ENCODE measurements around the gene FMO3. TPM values are rescaled to one million over a fixed set of nuclear protein-coding genes. Genes with fewer than 3 reads are reported as not detected.

FMO3 gene
- total RNA-seq, 1 experiment from 2014 or later, result not detected

DNA sequence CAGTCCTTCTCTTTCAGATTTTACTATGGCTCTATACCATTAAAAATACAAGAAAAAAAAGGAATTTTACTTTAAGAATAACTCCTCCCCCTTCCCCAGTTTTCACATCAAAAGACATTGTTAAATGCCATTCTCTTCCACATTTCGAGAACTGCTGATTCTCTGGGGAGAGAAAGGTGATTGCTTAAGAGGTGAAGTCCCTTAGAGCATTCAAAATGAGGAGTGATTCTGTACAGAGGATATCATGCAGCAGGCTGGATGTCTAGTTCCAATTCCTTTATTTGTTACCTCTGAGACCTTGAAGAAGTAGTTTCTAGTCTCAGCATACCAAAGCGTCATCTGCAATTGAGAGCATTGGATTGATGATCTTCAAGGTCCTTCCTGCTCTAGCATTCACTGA is 46.9 kb downstream of the FMO3 start:
- intact Hi-C loops (cut with micrococcal nuclease; ENCODE audit: unreplicated experiment), result no loop called here
- H3K9me3 ChIP-seq (ENCODE audit: low read depth, low read length, poor library complexity, severe bottlenecking), result no peaks in the 10 kb centered on the region

DNA sequence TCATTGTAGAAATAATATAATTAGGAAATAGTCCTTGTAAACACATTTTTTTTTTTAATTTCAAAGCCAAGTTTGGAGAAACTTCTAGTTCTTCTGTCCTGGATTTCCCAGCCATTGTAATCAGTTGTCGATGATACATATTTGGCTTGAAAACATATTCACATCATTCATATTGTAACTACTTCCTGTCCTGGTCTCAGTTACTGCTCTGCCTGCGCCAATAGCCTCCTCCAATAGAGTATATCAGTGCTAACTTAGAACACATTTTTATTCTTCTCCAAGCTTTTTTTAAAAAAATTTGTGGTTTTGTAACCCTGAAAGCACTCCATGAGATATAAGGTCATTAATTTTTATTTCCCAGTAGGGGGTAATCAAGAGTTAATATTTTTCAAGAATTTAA is 48.3 kb downstream of the FMO3 start:
- no peak for TF ChIP-seq EZH2 (IDR thresholded peaks at IDR 0.05; ENCODE audit: borderline replicate concordance, low read depth, low read length, poor library complexity, severe bottlenecking)
- TF ChIP-seq, protein P1, sequence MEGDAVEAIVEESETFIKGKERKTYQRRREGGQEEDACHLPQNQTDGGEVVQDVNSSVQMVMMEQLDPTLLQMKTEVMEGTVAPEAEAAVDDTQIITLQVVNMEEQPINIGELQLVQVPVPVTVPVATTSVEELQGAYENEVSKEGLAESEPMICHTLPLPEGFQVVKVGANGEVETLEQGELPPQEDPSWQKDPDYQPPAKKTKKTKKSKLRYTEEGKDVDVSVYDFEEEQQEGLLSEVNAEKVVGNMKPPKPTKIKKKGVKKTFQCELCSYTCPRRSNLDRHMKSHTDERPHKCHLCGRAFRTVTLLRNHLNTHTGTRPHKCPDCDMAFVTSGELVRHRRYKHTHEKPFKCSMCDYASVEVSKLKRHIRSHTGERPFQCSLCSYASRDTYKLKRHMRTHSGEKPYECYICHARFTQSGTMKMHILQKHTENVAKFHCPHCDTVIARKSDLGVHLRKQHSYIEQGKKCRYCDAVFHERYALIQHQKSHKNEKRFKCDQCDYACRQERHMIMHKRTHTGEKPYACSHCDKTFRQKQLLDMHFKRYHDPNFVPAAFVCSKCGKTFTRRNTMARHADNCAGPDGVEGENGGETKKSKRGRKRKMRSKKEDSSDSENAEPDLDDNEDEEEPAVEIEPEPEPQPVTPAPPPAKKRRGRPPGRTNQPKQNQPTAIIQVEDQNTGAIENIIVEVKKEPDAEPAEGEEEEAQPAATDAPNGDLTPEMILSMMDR (conservative IDR thresholded peaks at IDR 0.05; ENCODE audit: low read depth, low read length), result no peak
- no peaks in the 10 kb centered on the region for H3K4me1 ChIP-seq (ENCODE audit: insufficient read depth, low read length, poor library complexity, severe bottlenecking)
- no peak overlapping the region for H3K27ac ChIP-seq (ENCODE audit: low read depth, low read length, poor library complexity, severe bottlenecking)
- no TSS peak for BruUV-seq (replicated peaks)
- intact Hi-C loops (cut with micrococcal nuclease; ENCODE audit: unreplicated experiment), result no loop called here
- H3K9me3 ChIP-seq (ENCODE audit: low read depth, low read length, poor library complexity, severe bottlenecking), result no peaks in the 10 kb centered on the region
- H3K36me3 ChIP-seq (ENCODE audit: insufficient read depth, low read length, poor library complexity, severe bottlenecking), result no peaks in the 10 kb centered on the region
- ChIA-PET POLR2A (ENCODE audit: low non-redundant PET) (no interaction called here), CTCF (no interaction called here)
- no peaks in the 10 kb centered on the region for H3K27me3 ChIP-seq (replicated peaks; ENCODE audit: insufficient read depth, low read depth, low read length, poor library complexity)
- H3K4me3 ChIP-seq (ENCODE audit: low read depth, low read length, poor library complexity, severe bottlenecking), result no peak overlapping the region
- DNase-seq (ENCODE audit: low spot score), result no peak

More for the DNA sequence above, 46.9 kb downstream of the FMO3 start:
- BruUV-seq (replicated peaks), result no TSS peak
- Histone ChIP-seq H3K36me3 (ENCODE audit: insufficient read depth, low read length, poor library complexity, severe bottlenecking) (no peaks in the 10 kb centered on the region), H3K27ac (ENCODE audit: low read depth, low read length, poor library complexity, severe bottlenecking) (no peak overlapping the region), H3K4me3 (ENCODE audit: low read depth, low read length, poor library complexity, severe bottlenecking) (no peak overlapping the region), H3K27me3 (replicated peaks; ENCODE audit: insufficient read depth, low read depth, low read length, poor library complexity) (no peaks in the 10 kb centered on the region), H3K4me1 (ENCODE audit: insufficient read depth, low read length, poor library complexity, severe bottlenecking) (no peaks in the 10 kb centered on the region)
- DNase-seq (ENCODE audit: low spot score), result no peak
- TF ChIP-seq EZH2 (IDR thresholded peaks at IDR 0.05; ENCODE audit: borderline replicate concordance, low read depth, low read length, poor library complexity, severe bottlenecking), result no peak
- TF ChIP-seq, protein P1 (conservative IDR thresholded peaks at IDR 0.05; ENCODE audit: low read depth, low read length), result no peak
- ChIA-PET CTCF (no interaction called here), POLR2A (ENCODE audit: low non-redundant PET) (no interaction called here)

DNA sequence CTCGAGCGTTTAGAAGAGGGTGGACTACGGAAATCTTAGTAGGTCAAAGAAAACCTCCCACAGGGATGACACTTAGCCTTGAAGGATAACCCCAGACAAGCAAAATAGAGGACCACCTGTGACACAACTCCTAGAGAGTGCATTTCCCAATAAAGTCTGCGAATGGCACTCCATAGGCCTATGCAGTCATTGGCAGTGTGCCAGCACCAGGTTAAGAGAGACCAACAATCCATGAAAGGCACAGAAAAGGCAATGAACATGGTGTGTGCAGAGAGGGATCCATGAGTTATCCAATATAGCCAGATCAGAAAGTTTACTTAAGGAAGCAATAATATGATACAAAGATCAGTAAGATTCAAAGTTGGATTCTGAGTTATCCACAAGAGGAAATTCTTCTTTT is 49.2 kb downstream of the FMO3 start:
- H3K27ac ChIP-seq (ENCODE audit: low read depth, low read length, poor library complexity, severe bottlenecking), result no peak overlapping the region
- no TSS peak for BruUV-seq (replicated peaks)
- H3K4me3 ChIP-seq (ENCODE audit: low read depth, low read length, poor library complexity, severe bottlenecking), result no peak overlapping the region
- CTCF ChIA-PET, result no interaction called here
- no peaks in the 10 kb centered on the region for H3K27me3 ChIP-seq (replicated peaks; ENCODE audit: insufficient read depth, low read depth, low read length, poor library complexity)
- no peaks in the 10 kb centered on the region for H3K4me1 ChIP-seq (ENCODE audit: insufficient read depth, low read length, poor library complexity, severe bottlenecking)
- H3K9me3 ChIP-seq (ENCODE audit: low read depth, low read length, poor library complexity, severe bottlenecking), result no peaks in the 10 kb centered on the region
- H3K36me3 ChIP-seq (ENCODE audit: insufficient read depth, low read length, poor library complexity, severe bottlenecking), result no peaks in the 10 kb centered on the region
- POLR2A ChIA-PET (ENCODE audit: low non-redundant PET), result no interaction called here
- DNase-seq (ENCODE audit: low spot score), result no peak
- intact Hi-C loops (cut with micrococcal nuclease; ENCODE audit: unreplicated experiment), result no loop called here
- TF ChIP-seq, protein P1 (conservative IDR thresholded peaks at IDR 0.05; ENCODE audit: low read depth, low read length), result no peak
- no peak for TF ChIP-seq EZH2 (IDR thresholded peaks at IDR 0.05; ENCODE audit: borderline replicate concordance, low read depth, low read length, poor library complexity, severe bottlenecking)

Data from A673 (cell line).